SK-N-SH (cell line): ENCODE measurements around the gene DENND2A. TPM values are rescaled to one million over a fixed set of nuclear protein-coding genes. Genes with fewer than 3 reads are reported as not detected.
A peak's percentile ranks its signal among the peaks of the same experiment; 100 is the strongest.

Experiments
- CTCF ChIA-PET: fragments of 300-600, 350-600 bp; formaldehyde crosslinking; extraction: SDS; loops from one replicate; lab custom pipeline; 2021; lab: Yijun Ruan, JAX
- POLR2A ChIA-PET: fragments of 350-600 bp; sonication (Branson Sonifier 250); formaldehyde crosslinking; extraction: SDS; loops from one replicate; lab custom pipeline; 2020; ENCODE audit warnings: antibody characterized with exemption, inconsistent platforms; lab: Yijun Ruan, JAX
- DNase-seq: peaks from one replicate; pipeline ENCODE4 v3.0.0; 2012
- H2AFZ ChIP-seq: fragments of 200-600 bp; sonication (generic); 2 replicates; pipeline ENCODE4 v1.8.1; 2016; ENCODE audit warnings: antibody characterized with exemption, mild to moderate bottlenecking, low read depth
- H3F3A ChIP-seq: fragments of 200-600 bp; sonication (generic); replicated peaks from 2 replicates; pipeline ENCODE3; 2016; ENCODE audit warnings: antibody characterized with exemption, mild to moderate bottlenecking; ENCODE audit not compliant: insufficient read depth
- H3K27ac ChIP-seq, 2 experiments: fragments of 200-500 bp in 1 of 2; fragments of 200-600 bp in 1 of 2; sonication (Bioruptor generic) in 1 of 2; sonication (generic), shearing (Covaris generic) in 1 of 2; 2 replicates each; pipeline versions ENCODE4 v1.5.1 to v1.6.1; 2014 to 2016; ENCODE audit warnings: low read depth in 2 of 2, inconsistent platforms in 1 of 2, low read length in 1 of 2, mild to moderate bottlenecking in 1 of 2, mixed read lengths in 1 of 2
- H3K27me3 ChIP-seq: fragments of 200-600 bp; sonication (generic), shearing (Covaris generic); 2 replicates; pipeline ENCODE4 v1.6.1; 2016; ENCODE audit warnings: mixed run types; ENCODE audit not compliant: insufficient read depth
- H3K36me3 ChIP-seq, 2 experiments: fragments of 200-500 bp in 1 of 2; fragments of 200-600 bp in 1 of 2; sonication (Bioruptor generic) in 1 of 2; sonication (generic) in 1 of 2; replicated peaks in 1 of 2; 2 replicates each; pipeline versions ENCODE3 to v1.5.1; 2014 to 2016; ENCODE audit warnings: low read length in 1 of 2, mild to moderate bottlenecking in 1 of 2; ENCODE audit not compliant: insufficient read depth in 2 of 2, control insufficient read depth in 1 of 2
- H3K4me1 ChIP-seq, 2 experiments: fragments of 200-500 bp in 1 of 2; fragments of 200-600 bp in 1 of 2; sonication (Bioruptor generic) in 1 of 2; sonication (generic), shearing (Covaris generic) in 1 of 2; 2 replicates each; pipeline versions ENCODE4 v1.5.1 to v1.6.1; 2014 to 2016; ENCODE audit warnings: low read depth in 1 of 2, low read length in 1 of 2, mixed run types in 1 of 2; ENCODE audit not compliant: insufficient read depth in 2 of 2, control insufficient read depth in 1 of 2
- H3K4me2 ChIP-seq: fragments of 200-600 bp; sonication (generic), shearing (Covaris generic); 2 replicates; pipeline ENCODE4 v1.6.1; 2017; ENCODE audit warnings: mixed run types
- H3K4me3 ChIP-seq, 2 experiments: fragments of 200-500 bp in 1 of 2; fragments of 200-600 bp in 1 of 2; sonication (Bioruptor generic) in 1 of 2; sonication (generic), shearing (Covaris generic) in 1 of 2; 2 replicates each; pipeline versions ENCODE4 v1.5.1 to v1.8.1; 2014 to 2016; ENCODE audit warnings: low read depth in 2 of 2, inconsistent platforms in 1 of 2, low read length in 1 of 2, mild to moderate bottlenecking in 1 of 2, mixed read lengths in 1 of 2, moderate library complexity in 1 of 2
- H3K79me2 ChIP-seq: fragments of 200-600 bp; sonication (generic); 2 replicates; pipeline ENCODE4 v1.8.1; 2017; ENCODE audit warnings: mild to moderate bottlenecking; ENCODE audit not compliant: insufficient read depth
- H3K9ac ChIP-seq: fragments of 200-600 bp; sonication (generic); 2 replicates; pipeline ENCODE4 v1.6.1; 2017; ENCODE audit warnings: mixed run types
- H3K9me2 ChIP-seq: fragments of 200-600 bp; sonication (generic); 2 replicates; pipeline ENCODE4 v1.6.1; 2017; ENCODE audit warnings: mixed run types
- H3K9me3 ChIP-seq: fragments of 200-600 bp; sonication (generic); 2 replicates; pipeline ENCODE4 v1.6.1; 2017; ENCODE audit warnings: mixed run types, mild to moderate bottlenecking, moderate library complexity
- H4K20me1 ChIP-seq: fragments of 200-600 bp; sonication (generic); 2 replicates; pipeline ENCODE4 v1.6.1; 2017; ENCODE audit warnings: mild to moderate bottlenecking, mixed run types; ENCODE audit not compliant: insufficient read depth
- CHD2 ChIP-seq: fragments of 150-350 bp; IDR thresholded peaks from 2 replicates; pipeline ENCODE4 v1.6.1; 2018; ENCODE audit warnings: low read length; ENCODE audit not compliant: partially characterized antibody
- EP300 ChIP-seq, 2 experiments: IDR thresholded peaks; 2 replicates each; pipeline versions ENCODE4 v1.4.0 to v1.6.1; 2012; ENCODE audit warnings: borderline replicate concordance in 1 of 2, low read depth in 1 of 2, low read length in 1 of 2
- FOSL2 ChIP-seq: IDR thresholded peaks from 2 replicates; pipeline ENCODE4 v1.4.0; 2012; ENCODE audit warnings: low read depth, mild to moderate bottlenecking, moderate library complexity, borderline replicate concordance
- GABPA ChIP-seq: IDR thresholded peaks from 2 replicates; pipeline ENCODE4 v1.4.0; 2012; ENCODE audit warnings: low read depth, mild to moderate bottlenecking
- GATA2 ChIP-seq: sonication (generic); formaldehyde crosslinking; IDR thresholded peaks from 2 replicates; pipeline ENCODE4 v1.5.0; 2020; ENCODE audit warnings: mild to moderate bottlenecking, missing genetic modification reagents
- IRF3 ChIP-seq: fragments of 150-350 bp; IDR thresholded peaks from 2 replicates; pipeline ENCODE4 v1.6.1; 2016; ENCODE audit warnings: mild to moderate bottlenecking, low read depth, low read length
- MXI1 ChIP-seq: IDR thresholded peaks from 2 replicates; pipeline ENCODE4 v1.6.1; 2012; ENCODE audit warnings: mild to moderate bottlenecking, low read depth, low read length, improper control_type of control experiment
- NFIC ChIP-seq: IDR thresholded peaks from 2 replicates; pipeline ENCODE4 v1.4.0; 2012; ENCODE audit warnings: borderline replicate concordance
- POLR2AphosphoS5 ChIP-seq: IDR thresholded peaks from 2 replicates; pipeline ENCODE4 v1.6.1; 2012; ENCODE audit warnings: low read depth, low read length
- RAD21 ChIP-seq: IDR thresholded peaks from 2 replicates; pipeline ENCODE4 v1.6.1; 2012; ENCODE audit warnings: mild to moderate bottlenecking, low read length
- RCOR1 ChIP-seq: fragments of 150-350 bp; IDR thresholded peaks from 2 replicates; pipeline ENCODE4 v1.6.1; 2017; ENCODE audit warnings: antibody characterized with exemption, low read length
- REST ChIP-seq: IDR thresholded peaks from 2 replicates; pipeline ENCODE4 v1.6.1; 2012; ENCODE audit warnings: mild to moderate bottlenecking, low read depth, low read length, moderate library complexity
- RFX5 ChIP-seq: IDR thresholded peaks from 2 replicates; pipeline ENCODE4 v1.6.1; 2012; ENCODE audit warnings: mild to moderate bottlenecking, improper control_type of control experiment, low read length
- RXRA ChIP-seq: IDR thresholded peaks from 2 replicates; pipeline ENCODE4 v1.4.0; 2012; ENCODE audit warnings: low read depth, mild to moderate bottlenecking, borderline replicate concordance
- TAF1 ChIP-seq: IDR thresholded peaks from 2 replicates; pipeline ENCODE4 v1.6.1; 2012; ENCODE audit warnings: low read depth, mild to moderate bottlenecking, low read length, moderate library complexity, borderline replicate concordance
- TCF12 ChIP-seq: IDR thresholded peaks from 2 replicates; pipeline ENCODE4 v1.4.0; 2012
- TEAD4 ChIP-seq: IDR thresholded peaks from 2 replicates; pipeline ENCODE4 v1.4.0; 2012; ENCODE audit warnings: mild to moderate bottlenecking, borderline replicate concordance; ENCODE audit not compliant: insufficient read depth
- WGBS: methylation state at CpG from one replicate; pipeline ENCODE4 v1.1.6; 2017; ENCODE audit warnings: low lambda C conversion rate; 5-methylcytosine and 5-hydroxymethylcytosine counted together
- polyA plus RNA-seq, 3 experiments: library from polyadenylated mRNA; depleted of rRNA; stranded (reverse); fragments of >200 nt; gene quantifications; 2 replicates each; pipeline ENCODE4 v1.2.3, GENCODE V29; 2012
- TF ChIP-seq, protein P1 (sequence below): fragments of 150-350 bp; IDR thresholded peaks from 2 replicates; pipeline ENCODE4 v1.6.1; 2017; ENCODE audit warnings: antibody characterized with exemption, low read length, low read depth, borderline replicate concordance

Gene DENND2A
- polyA plus RNA-seq, 1 of the 3 experiments (the other 2 are of a cell fraction), result 3.5 TPM

- H3K27me3 ChIP-seq, result no peaks in the 10 kb centered on the region
- H3K36me3 ChIP-seq, result no peaks in the 10 kb centered on the region
- WGBS, result 92% methylated on average over 7 of the region's 7 CpGs
- H2AFZ ChIP-seq, result no peak overlapping the region
- peak; percentile 12 for DNase-seq
- peaks cover under 1% of the 10 kb centered on the region for H3F3A ChIP-seq
- no peak for TF ChIP-seq RAD21
- no peak for TF ChIP-seq TAF1
- TF ChIP-seq EP300 (IDR thresholded peaks at IDR 0.05; ENCODE audit: borderline replicate concordance in 1 of 2, low read depth in 1 of 2, low read length in 1 of 2), result no peak
- TF ChIP-seq RFX5, result no peak
- TF ChIP-seq NFIC, result no peak
- TF ChIP-seq TEAD4, result no peak
- TF ChIP-seq RCOR1, result no peak
- no peak for TF ChIP-seq FOSL2
- no peak for TF ChIP-seq IRF3
- TF ChIP-seq, protein P1, sequence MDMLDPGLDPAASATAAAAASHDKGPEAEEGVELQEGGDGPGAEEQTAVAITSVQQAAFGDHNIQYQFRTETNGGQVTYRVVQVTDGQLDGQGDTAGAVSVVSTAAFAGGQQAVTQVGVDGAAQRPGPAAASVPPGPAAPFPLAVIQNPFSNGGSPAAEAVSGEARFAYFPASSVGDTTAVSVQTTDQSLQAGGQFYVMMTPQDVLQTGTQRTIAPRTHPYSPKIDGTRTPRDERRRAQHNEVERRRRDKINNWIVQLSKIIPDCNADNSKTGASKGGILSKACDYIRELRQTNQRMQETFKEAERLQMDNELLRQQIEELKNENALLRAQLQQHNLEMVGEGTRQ, result no peak
- no peak for TF ChIP-seq POLR2AphosphoS5
- no peak for TF ChIP-seq GATA2 (CRISPR knock-in tag)
- no peak for TF ChIP-seq RXRA
- no peak for TF ChIP-seq CHD2
- no peak for TF ChIP-seq TCF12
- TF ChIP-seq GABPA, result no peak
- no peak for TF ChIP-seq MXI1
- TF ChIP-seq REST, result no peak
- peaks cover 0 to 3% of the 10 kb centered on the region in 2 experiments; a peak in 1 of 4 replicates for H3K4me1 ChIP-seq
- no peak overlapping the region for H3K4me2 ChIP-seq
- no peak overlapping the region for H3K4me3 ChIP-seq
- no peaks in the 10 kb centered on the region for H3K79me2 ChIP-seq
- H3K9ac ChIP-seq, result no peak overlapping the region
- H3K9me2 ChIP-seq, result no peaks in the 10 kb centered on the region
- no peak overlapping the region for H3K27ac ChIP-seq
- no peaks in the 10 kb centered on the region for H3K9me3 ChIP-seq
- ChIA-PET POLR2A (no interaction called here), CTCF (interaction anchor here (1.1 to 14.8 kb wide), 5 partner anchors 18 to 155 kb away, joined by 3 to 433 read pairs (median 4); partner anchors contain the start of gene DENND2A)
- no peaks in the 10 kb centered on the region for H4K20me1 ChIP-seq
Measured at GRCh38 chr7:140519007-140519399, 121.6 kb downstream of the DENND2A start.
